Small intestine (tissue), 7 donors: ENCODE measurements around the gene AGPS. TPM values are rescaled to one million over a fixed set of nuclear protein-coding genes. Genes with fewer than 3 reads are reported as not detected.

Experiments
- DNase-seq, 2 donors: peaks; one replicate each; pipeline versions ENCODE4 v3.0.0 to v3.0.0-alpha.2; 2013
- FAIRE-seq: peaks from 2 replicates; lab custom pipeline; 2012; peaks lifted over from hg19 to GRCh38; lab: Jason Lieb, UNC
- H3K27ac ChIP-seq, 3 donors: one replicate each; pipeline ENCODE4 v1.5.1; 2013; ENCODE audit warnings: low read length in 2 of 3, mild to moderate bottlenecking in 2 of 3, control low read depth in 1 of 3, inconsistent platforms in 1 of 3, low read depth in 1 of 3, moderate library complexity in 1 of 3
- H3K27me3 ChIP-seq, 3 donors: one replicate each; pipeline ENCODE4 v1.6.1; 2013; ENCODE audit warnings: low read length in 3 of 3, inconsistent platforms in 1 of 3; ENCODE audit not compliant: control insufficient read depth in 3 of 3, insufficient read depth in 3 of 3
- H3K36me3 ChIP-seq, 3 donors: one replicate each; pipeline ENCODE4 v1.6.1; 2013; ENCODE audit warnings: low read length in 3 of 3, inconsistent platforms in 1 of 3, low read depth in 1 of 3, mild to moderate bottlenecking in 1 of 3, moderate library complexity in 1 of 3; ENCODE audit not compliant: control insufficient read depth in 3 of 3, insufficient read depth in 2 of 3
- H3K4me1 ChIP-seq, 3 donors: one replicate each; pipeline ENCODE4 v1.6.1; 2013; ENCODE audit warnings: low read length in 2 of 3, inconsistent platforms in 1 of 3, low read depth in 1 of 3, mild to moderate bottlenecking in 1 of 3, moderate library complexity in 1 of 3; ENCODE audit not compliant: control insufficient read depth in 3 of 3, insufficient read depth in 2 of 3
- H3K4me3 ChIP-seq, 3 donors: one replicate each; pipeline ENCODE4 v1.5.1; 2013; ENCODE audit warnings: low read length in 3 of 3, control low read depth in 1 of 3, inconsistent platforms in 1 of 3, low read depth in 1 of 3, mild to moderate bottlenecking in 1 of 3, moderate library complexity in 1 of 3
- H3K9me3 ChIP-seq, 2 donors: one replicate each; pipeline ENCODE4 v1.6.1; 2013; ENCODE audit warnings: low read depth in 1 of 2, low read length in 1 of 2; ENCODE audit not compliant: control insufficient read depth in 2 of 2, insufficient read depth in 1 of 2
- WGBS, 3 donors: extraction: QIAGEN DNeasy Blood & Tissue Kit; methylation state at CpG; one replicate each; pipeline ENCODE4 v1.1.7; 2013; 5-methylcytosine and 5-hydroxymethylcytosine counted together
- polyA plus RNA-seq, 4 donors: library from polyadenylated mRNA; stranded (reverse) in 3 of 4; unstranded in 1 of 4; fragments of 200-250 nt in 3 of 4; fragments of 120-200 nt in 1 of 4; gene quantifications; one replicate each; pipeline versions ENCODE4 v1.2.1 to v1.2.3, GENCODE V29; 2013
- donor health status: healthy with polysubstance abuse.
- donor health status: control.
- donor health status: control.
- donor health status: Bipolar disorder and iron deficiency.
- donor health status: healthy.

Gene AGPS
- polyA plus RNA-seq, 4 donors: 7.6 to 26.7 (median 11.8) TPM

- H3K4me1 ChIP-seq: peaks cover 0 to 2% (median 2%) of the 10 kb centered on the region in 3 donors
- FAIRE-seq (no peak), DNase-seq (no peak)
- WGBS, 3 donors: 72 to 88% (median 84%) methylated on average over 3 of the region's 3 CpGs
- no peaks in the 10 kb centered on the region for H3K9me3 ChIP-seq
- no peaks in the 10 kb centered on the region for H3K27me3 ChIP-seq
- H3K27ac ChIP-seq: no peak overlapping the region
- H3K36me3 ChIP-seq: no peaks in the 10 kb centered on the region
- no peak overlapping the region for H3K4me3 ChIP-seq
Observed at GRCh38 chr2:177588671-177589070, 196.1 kb downstream of the AGPS start.

- no peak for FAIRE-seq
- H3K36me3 ChIP-seq: no peaks in the 10 kb centered on the region
- 88 to 90% (median 89%) methylated on average over 1 of the region's 1 CpG for whole genome bisulfite sequencing, 3 donors
- DNase-seq: no peak
- H3K9me3 ChIP-seq: no peaks in the 10 kb centered on the region
- H3K4me3 ChIP-seq: no peak overlapping the region
- peaks cover 0 to 2% (median 2%) of the 10 kb centered on the region in 3 donors for H3K4me1 ChIP-seq
- H3K27ac ChIP-seq: no peak overlapping the region
- H3K27me3 ChIP-seq: no peaks in the 10 kb centered on the region
Observed at GRCh38 chr2:177589186-177589585, 196.6 kb downstream of the AGPS start.

- FAIRE-seq (no peak), DNase-seq (no peak)
- Histone ChIP-seq H3K27me3 (no peaks in the 10 kb centered on the region), H3K4me3 (no peak overlapping the region), H3K36me3 (no peaks in the 10 kb centered on the region), H3K4me1 (no peaks in the 10 kb centered on the region), H3K27ac (no peak overlapping the region), H3K9me3 (no peaks in the 10 kb centered on the region)
- WGBS, 3 donors: 85 to 100% (median 89%) methylated on average over 2 of the region's 2 CpGs
Observed at GRCh38 chr2:177592397-177592796, 199.8 kb downstream of the AGPS start.

DNA sequence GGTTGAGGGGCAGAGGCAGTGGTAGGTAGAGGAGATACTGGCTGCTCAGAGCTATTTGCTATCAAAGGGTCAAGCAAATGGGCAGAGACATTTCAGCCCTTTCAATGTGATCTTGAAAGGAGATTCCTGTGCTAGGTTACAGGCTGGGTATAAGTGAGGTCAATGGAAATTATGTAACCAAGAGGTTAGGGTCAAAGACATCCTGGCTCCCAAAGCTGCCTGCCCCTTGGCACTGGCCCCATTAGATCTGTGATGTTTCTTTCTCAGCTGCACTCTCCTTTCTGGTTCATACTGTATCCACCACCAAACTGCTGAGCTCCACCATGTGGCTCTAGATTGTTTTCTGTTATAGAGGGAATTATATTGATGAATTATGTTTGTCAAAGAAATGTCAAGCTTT is 200.4 kb downstream of the AGPS start:
- no peak for FAIRE-seq
- Histone ChIP-seq H3K4me1 (peaks cover 0 to 4% (median 0%) of the 10 kb centered on the region in 3 donors), H3K27ac (no peak overlapping the region), H3K36me3 (no peaks in the 10 kb centered on the region), H3K4me3 (no peak overlapping the region), H3K9me3 (no peaks in the 10 kb centered on the region), H3K27me3 (no peaks in the 10 kb centered on the region)
- DNase-seq: no peak

GRCh38 chr2:177593402-177593801 is 200.8 kb downstream of the AGPS start:
- Histone ChIP-seq H3K4me3 (no peak overlapping the region), H3K27ac (no peak overlapping the region), H3K9me3 (no peaks in the 10 kb centered on the region), H3K36me3 (no peaks in the 10 kb centered on the region), H3K27me3 (no peaks in the 10 kb centered on the region), H3K4me1 (peaks cover 0 to 8% (median 0%) of the 10 kb centered on the region in 3 donors)
- 86 to 90% (median 89%) methylated on average over 3 of the region's 3 CpGs for WGBS, 3 donors
- FAIRE-seq (no peak), DNase-seq (no peak)

Other genes starting within 250 kb of the AGPS start
- gene HNRNPA3, start 180.0 kb upstream of the AGPS start, polyA plus RNA-seq: 100 to 1,000 TPM in 3 of 4 donors, 10 to 100 TPM in 1; 73.4 to 282 (median 190) TPM
- gene NFE2L2, start 128.0 kb upstream of the AGPS start, polyA plus RNA-seq: 10 to 100 TPM; 56.7 to 94.2 (median 75.2) TPM